WERI-Rb-1 (cell line): ENCODE results near the gene SH3PXD2A.
A peak's percentile ranks its signal among the peaks of the same experiment; 100 is the strongest.
"Not testable (repeated sequence)": the region's sequence is repeated elsewhere in the genome, so short reads cannot be mapped to it uniquely, and the experiment has no call there.

Source experiments
- DNase-seq: peaks from one replicate; pipeline ENCODE4 v3.0.0-alpha.2; 2020
- H3K27ac ChIP-seq: fragments of 250-450 bp; sonication (Bioruptor Pico); 2 replicates; pipeline ENCODE4 v1.5.1; 2020; ENCODE audit warnings: mild to moderate bottlenecking, moderate library complexity
- H3K27me3 ChIP-seq: fragments of 250-450 bp; sonication (Bioruptor Pico); 2 replicates; pipeline ENCODE4 v1.5.1; 2021; ENCODE audit warnings: mild to moderate bottlenecking, low read depth, moderate library complexity; ENCODE audit not compliant: insufficient read depth, severe bottlenecking
- H3K36me3 ChIP-seq: fragments of 250-450 bp; sonication (Bioruptor Pico); 2 replicates; pipeline ENCODE4 v1.5.1; 2020; ENCODE audit warnings: mild to moderate bottlenecking, moderate library complexity
- H3K4me3 ChIP-seq: 2 replicates; pipeline ENCODE4 v1.5.1; 2011; ENCODE audit warnings: low read depth, mild to moderate bottlenecking, control low read depth, low read length
- H3K9me3 ChIP-seq: fragments of 250-450 bp; sonication (Bioruptor Pico); 2 replicates; pipeline ENCODE4 v1.5.1; 2021; ENCODE audit warnings: mild to moderate bottlenecking, moderate library complexity; ENCODE audit not compliant: severe bottlenecking
- TF ChIP-seq, protein P1 (sequence below): IDR thresholded peaks from 2 replicates; pipeline ENCODE4 v1.5.1; 2011; ENCODE audit warnings: low read depth, mild to moderate bottlenecking, control low read depth, inconsistent platforms, low read length

SH3PXD2A gene

DNA sequence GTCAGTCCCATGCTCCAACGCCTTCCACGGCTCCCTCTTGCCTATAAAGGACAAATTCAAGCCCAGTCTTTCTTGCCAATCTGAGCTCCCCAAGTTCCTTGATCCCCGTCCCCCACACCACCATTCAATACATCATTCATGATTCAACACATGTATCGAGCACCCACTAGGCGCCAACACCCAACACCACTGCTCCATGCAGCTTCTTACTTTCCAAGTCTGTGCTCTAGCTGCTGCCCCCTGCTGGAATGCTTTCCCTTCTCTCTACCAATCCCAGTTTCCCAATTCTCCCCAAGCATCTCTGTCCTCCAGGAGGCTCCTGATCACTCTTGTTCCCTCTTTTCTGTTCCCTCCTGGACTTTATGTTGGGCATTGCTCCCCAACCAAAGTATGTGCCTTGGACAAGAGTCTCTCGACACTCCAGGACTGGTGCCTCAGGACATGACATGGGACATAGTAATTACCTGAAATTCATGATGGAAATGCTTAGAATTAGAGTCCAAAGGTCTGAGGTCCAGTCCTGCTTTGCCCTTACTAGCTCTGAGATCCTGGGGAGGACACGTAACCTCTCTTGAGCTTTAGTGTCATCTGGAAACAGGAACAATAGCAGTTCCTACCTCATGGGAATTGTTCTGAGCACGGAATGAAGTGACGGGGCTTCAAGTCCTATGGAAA lies 189.2 kb downstream of the SH3PXD2A start:
- H3K4me3 ChIP-seq: no peak overlapping the region
- TF ChIP-seq, protein P1, sequence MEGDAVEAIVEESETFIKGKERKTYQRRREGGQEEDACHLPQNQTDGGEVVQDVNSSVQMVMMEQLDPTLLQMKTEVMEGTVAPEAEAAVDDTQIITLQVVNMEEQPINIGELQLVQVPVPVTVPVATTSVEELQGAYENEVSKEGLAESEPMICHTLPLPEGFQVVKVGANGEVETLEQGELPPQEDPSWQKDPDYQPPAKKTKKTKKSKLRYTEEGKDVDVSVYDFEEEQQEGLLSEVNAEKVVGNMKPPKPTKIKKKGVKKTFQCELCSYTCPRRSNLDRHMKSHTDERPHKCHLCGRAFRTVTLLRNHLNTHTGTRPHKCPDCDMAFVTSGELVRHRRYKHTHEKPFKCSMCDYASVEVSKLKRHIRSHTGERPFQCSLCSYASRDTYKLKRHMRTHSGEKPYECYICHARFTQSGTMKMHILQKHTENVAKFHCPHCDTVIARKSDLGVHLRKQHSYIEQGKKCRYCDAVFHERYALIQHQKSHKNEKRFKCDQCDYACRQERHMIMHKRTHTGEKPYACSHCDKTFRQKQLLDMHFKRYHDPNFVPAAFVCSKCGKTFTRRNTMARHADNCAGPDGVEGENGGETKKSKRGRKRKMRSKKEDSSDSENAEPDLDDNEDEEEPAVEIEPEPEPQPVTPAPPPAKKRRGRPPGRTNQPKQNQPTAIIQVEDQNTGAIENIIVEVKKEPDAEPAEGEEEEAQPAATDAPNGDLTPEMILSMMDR: peak; percentile 70
- no peak overlapping the region for H3K27ac ChIP-seq
- H3K9me3 ChIP-seq: no peaks in the 10 kb centered on the region
- DNase-seq: peak; percentile 57
- H3K36me3 ChIP-seq: no peaks in the 10 kb centered on the region
- H3K27me3 ChIP-seq: no peaks in the 10 kb centered on the region

DNA sequence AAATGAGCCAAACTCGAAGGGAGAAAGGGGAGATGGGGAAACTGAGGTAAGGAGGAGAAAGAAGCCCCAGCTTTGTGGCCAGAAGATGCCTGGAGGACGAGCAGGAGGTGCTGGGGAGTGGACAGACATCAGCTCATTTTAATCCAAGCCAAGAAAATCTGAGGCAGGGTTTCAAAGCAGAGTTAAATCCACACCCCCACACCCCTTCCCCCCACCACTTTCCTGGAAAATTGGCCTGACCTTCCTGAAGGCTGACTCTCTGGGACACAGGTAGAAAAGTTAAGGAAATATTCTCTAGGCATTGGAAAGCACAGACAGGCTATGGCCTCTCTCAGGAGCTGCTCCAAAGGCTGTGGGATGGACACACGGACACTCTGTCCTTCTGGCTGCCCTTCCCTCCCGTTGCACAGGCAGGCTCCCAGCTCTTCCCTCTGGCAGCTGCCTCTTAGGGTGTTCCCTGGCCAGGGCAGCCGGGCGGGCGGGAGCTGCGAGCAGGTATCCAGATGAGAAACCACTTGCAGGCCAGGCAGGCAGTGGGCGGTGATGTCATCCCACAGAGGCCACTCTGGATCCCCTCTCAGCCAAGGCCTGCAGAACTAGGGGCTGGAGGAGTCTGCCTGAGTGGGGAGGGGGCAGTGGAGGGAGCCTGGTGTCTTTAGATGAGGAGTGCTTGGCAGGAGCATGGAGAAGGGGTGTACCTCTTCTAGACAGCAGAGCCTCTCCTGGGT lies 190.1 kb downstream of the SH3PXD2A start:
- no peaks in the 10 kb centered on the region for H3K27me3 ChIP-seq
- no peak overlapping the region for H3K4me3 ChIP-seq
- H3K9me3 ChIP-seq: no peaks in the 10 kb centered on the region
- no peaks in the 10 kb centered on the region for H3K36me3 ChIP-seq
- TF ChIP-seq, protein P1: no peak
- H3K27ac ChIP-seq: no peak overlapping the region
- DNase-seq: no peak

DNA sequence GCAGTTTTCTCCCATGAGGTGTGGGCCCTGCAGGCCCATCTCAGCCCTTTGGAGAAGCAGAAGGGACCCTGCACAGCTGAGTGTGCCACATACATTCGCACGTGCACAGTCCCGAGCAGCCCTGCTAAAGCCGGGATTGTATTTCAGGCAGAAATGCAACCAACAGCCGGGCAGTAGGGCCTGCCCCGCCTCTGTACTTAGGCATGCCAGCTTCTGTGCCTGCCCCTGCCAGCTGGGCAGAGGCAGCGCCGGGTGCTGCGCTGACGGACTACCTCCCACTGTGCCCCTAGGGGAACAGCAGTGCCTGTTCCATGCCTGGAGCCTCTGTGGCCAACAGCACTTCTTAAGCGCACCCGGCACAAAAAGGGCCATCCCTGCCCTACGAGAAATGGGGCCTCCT lies 191.6 kb downstream of the SH3PXD2A start:
- TF ChIP-seq, protein P1: no peak
- Histone ChIP-seq H3K4me3 (no peak overlapping the region), H3K27me3 (no peaks in the 10 kb centered on the region), H3K9me3 (no peaks in the 10 kb centered on the region), H3K27ac (no peak overlapping the region), H3K36me3 (no peaks in the 10 kb centered on the region)
- DNase-seq: no peak

DNA sequence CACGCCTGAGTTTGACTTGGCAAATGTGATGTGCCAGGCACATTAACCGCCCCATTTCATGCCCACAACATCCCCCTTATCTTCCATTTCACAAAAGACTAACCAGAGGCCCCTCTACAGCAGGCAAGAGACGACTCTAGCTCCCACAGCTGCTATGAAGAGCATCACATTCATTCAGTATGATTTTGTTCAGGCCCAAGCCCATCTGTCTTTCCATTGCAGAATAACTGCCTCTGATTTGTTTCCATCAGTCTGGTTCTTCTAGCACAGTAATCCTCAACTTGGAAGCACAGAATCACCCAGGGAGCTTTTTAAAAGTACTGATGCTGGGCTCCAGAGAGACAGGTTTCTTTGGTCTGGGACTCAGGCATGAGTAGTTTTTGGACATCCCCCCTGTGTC lies 192.1 kb downstream of the SH3PXD2A start:
- TF ChIP-seq, protein P1: no peak
- H3K27ac ChIP-seq: no peak overlapping the region
- no peak for DNase-seq
- no peaks in the 10 kb centered on the region for H3K36me3 ChIP-seq
- H3K27me3 ChIP-seq: no peaks in the 10 kb centered on the region
- no peak overlapping the region for H3K4me3 ChIP-seq
- no peaks in the 10 kb centered on the region for H3K9me3 ChIP-seq

DNA sequence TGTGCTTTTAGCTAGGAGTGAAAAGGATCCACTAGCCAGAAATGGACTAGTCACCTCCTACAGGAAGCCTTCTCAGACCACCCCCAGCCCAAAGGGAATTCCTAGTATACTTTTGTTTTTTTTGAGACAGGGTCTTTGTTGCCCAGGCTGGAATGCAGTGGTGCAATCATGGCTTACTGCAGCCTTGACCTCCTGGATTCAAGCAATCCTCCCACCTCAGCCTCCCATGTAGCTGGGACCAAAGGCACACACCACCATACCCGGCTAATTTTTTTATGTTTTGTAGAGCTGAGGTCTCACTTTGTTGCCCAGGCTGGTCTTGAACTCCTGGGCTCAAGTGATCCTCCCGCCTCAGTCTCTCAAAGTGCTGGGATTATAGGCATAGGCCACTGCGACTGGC lies 192.7 kb downstream of the SH3PXD2A start:
- H3K9me3 ChIP-seq, H3K4me3 ChIP-seq, H3K27ac ChIP-seq, H3K27me3 ChIP-seq, H3K36me3 ChIP-seq, DNase-seq: not testable (repeated sequence)

DNA sequence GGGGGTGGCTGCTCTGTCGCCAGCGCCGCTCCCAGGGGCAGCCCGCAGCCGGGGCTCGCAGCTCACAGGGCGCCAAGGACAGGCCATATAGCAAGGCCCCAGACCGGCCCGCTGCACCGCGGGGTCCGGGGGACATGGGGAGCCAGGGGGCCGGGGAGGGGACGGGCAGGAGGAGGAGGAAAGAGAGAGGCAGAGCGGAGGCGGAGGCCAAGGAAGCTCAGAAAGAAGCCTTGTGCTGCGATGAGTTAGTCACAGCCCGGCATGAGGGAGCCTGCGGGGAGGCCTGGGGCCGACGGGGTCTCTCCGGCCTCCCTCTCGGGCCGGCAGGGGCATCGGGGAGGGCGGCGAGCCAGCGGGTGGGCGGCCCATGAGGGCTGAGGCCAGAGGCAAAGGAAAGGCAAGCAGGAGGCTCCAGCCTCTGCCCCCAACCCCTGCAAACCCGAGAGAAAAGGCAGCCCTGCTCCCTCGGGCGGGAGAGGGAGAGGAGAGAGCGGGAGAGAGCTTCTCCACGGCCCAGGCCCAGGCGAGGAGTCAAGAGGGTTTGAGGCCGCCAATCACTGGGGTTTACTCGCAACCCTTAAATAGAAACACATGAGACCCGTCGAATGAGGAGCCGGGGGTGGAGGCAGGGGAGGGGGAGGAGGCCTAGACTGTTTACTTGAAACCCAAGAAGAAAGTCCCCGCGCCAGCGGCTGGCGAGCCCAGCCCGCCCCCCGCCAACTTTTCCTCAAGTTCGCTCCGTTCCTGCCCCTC lies 194.0 kb downstream of the SH3PXD2A start:
- H3K4me3 ChIP-seq: no peak overlapping the region
- TF ChIP-seq, protein P1: no peak
- H3K27me3 ChIP-seq: no peaks in the 10 kb centered on the region
- no peak for DNase-seq
- no peaks in the 10 kb centered on the region for H3K9me3 ChIP-seq
- no peaks in the 10 kb centered on the region for H3K36me3 ChIP-seq
- H3K27ac ChIP-seq: no peak overlapping the region
